CD14-positive monocyte (primary cell): Measurements from ENCODE around the gene CWC27. TPM values are rescaled to one million over a fixed set of nuclear protein-coding genes. Genes with fewer than 3 reads are reported as not detected.

Experiments
- DNase-seq, 3 donors: peaks; one replicate each; pipeline ENCODE4 v3.0.0-alpha.2; 2011 to 2022
- H2AFZ ChIP-seq: 2 replicates; pipeline ENCODE4 v1.6.0; 2012; ENCODE audit warnings: mild to moderate bottlenecking, low read depth, low read length, inconsistent platforms; ENCODE audit not compliant: insufficient read depth, poor library complexity, severe bottlenecking
- H3K27ac ChIP-seq, 2 donors: 1 replicate in 1 of 2; 2 replicates in 1 of 2; pipeline ENCODE4 v1.5.1; 2012 to 2013; ENCODE audit warnings: low read length in 2 of 2, control low read depth in 1 of 2, inconsistent platforms in 1 of 2, low read depth in 1 of 2, mild to moderate bottlenecking in 1 of 2
- H3K27me3 ChIP-seq, 2 donors: one replicate each; pipeline versions ENCODE4 v1.6.0 to v1.6.1; 2011 to 2013; ENCODE audit warnings: low read length in 2 of 2; ENCODE audit not compliant: control insufficient read depth in 2 of 2, insufficient read depth in 2 of 2
- H3K36me3 ChIP-seq, 2 donors: replicated peaks in 1 of 2; 1 replicate in 1 of 2; 2 replicates in 1 of 2; pipeline versions ENCODE4 v1.5.1 to v1.6.1; 2012 to 2013; ENCODE audit warnings: low read length in 2 of 2, control low read depth in 1 of 2, inconsistent platforms in 1 of 2, mild to moderate bottlenecking in 1 of 2; ENCODE audit not compliant: insufficient read depth in 2 of 2, control insufficient read depth in 1 of 2
- H3K4me1 ChIP-seq, 2 donors: 1 replicate in 1 of 2; 2 replicates in 1 of 2; pipeline versions ENCODE4 v1.5.1 to v1.6.1; 2012 to 2013; ENCODE audit warnings: low read length in 2 of 2, control low read depth in 1 of 2, inconsistent platforms in 1 of 2, mild to moderate bottlenecking in 1 of 2, moderate library complexity in 1 of 2; ENCODE audit not compliant: insufficient read depth in 2 of 2, control insufficient read depth in 1 of 2
- H3K4me2 ChIP-seq: replicated peaks from 2 replicates; pipeline ENCODE3; 2012; ENCODE audit warnings: low read length, moderate library complexity, mild to moderate bottlenecking; ENCODE audit not compliant: poor library complexity, severe bottlenecking; ENCODE audit errors: extremely low read depth
- H3K4me3 ChIP-seq, 3 experiments: fragments of 200-600 bp in 1 of 3; sonication (generic) in 1 of 3; replicated peaks in 1 of 3; 1 replicate in 2 of 3; 2 replicates in 1 of 3; pipeline ENCODE4 v1.5.1; 2011 to 2013; ENCODE audit warnings: low read length in 3 of 3, mild to moderate bottlenecking in 3 of 3, control low read depth in 2 of 3, low read depth in 2 of 3, inconsistent platforms in 1 of 3, moderate library complexity in 1 of 3
- H3K79me2 ChIP-seq: 2 replicates; pipeline ENCODE4 v1.6.0; 2012; ENCODE audit warnings: mild to moderate bottlenecking, control low read depth, inconsistent platforms, low read length, moderate library complexity; ENCODE audit not compliant: insufficient read depth
- H3K9ac ChIP-seq: 2 replicates; pipeline ENCODE4 v1.6.0; 2017; ENCODE audit warnings: low read length, mild to moderate bottlenecking; ENCODE audit not compliant: insufficient read depth, poor library complexity, severe bottlenecking
- H3K9me3 ChIP-seq, 2 donors: replicated peaks in 1 of 2; 1 replicate in 1 of 2; 2 replicates in 1 of 2; pipeline versions ENCODE4 v1.5.1 to v1.6.1; 2012 to 2013; ENCODE audit warnings: low read length in 2 of 2, control low read depth in 1 of 2; ENCODE audit not compliant: control insufficient read depth in 1 of 2, insufficient read depth in 1 of 2
- H4K20me1 ChIP-seq: 2 replicates; pipeline ENCODE4 v1.6.0; 2012; ENCODE audit warnings: mild to moderate bottlenecking, low read length, control low read depth, moderate library complexity; ENCODE audit not compliant: insufficient read depth
- H3K27ac Mint-ChIP-seq, 7 donors: one replicate each; pipeline ENCODE4 v1.8.0; 2020; ENCODE audit warnings: mild to moderate bottlenecking in 7 of 7, mixed read lengths in 7 of 7, moderate library complexity in 6 of 7, inconsistent platforms in 2 of 7
- H3K27me3 Mint-ChIP-seq, 3 donors: one replicate each; pipeline ENCODE4 v1.8.0; 2021 to 2022; ENCODE audit warnings: low read depth in 3 of 3, mild to moderate bottlenecking in 3 of 3, mixed read lengths in 3 of 3, moderate library complexity in 3 of 3, inconsistent platforms in 1 of 3
- H3K36me3 Mint-ChIP-seq, 2 donors: one replicate each; pipeline ENCODE4 v1.8.0; 2020; ENCODE audit warnings: mixed read lengths in 2 of 2, inconsistent platforms in 1 of 2, mild to moderate bottlenecking in 1 of 2
- H3K4me1 Mint-ChIP-seq: one replicate; pipeline ENCODE4 v1.8.0; 2020; ENCODE audit warnings: mild to moderate bottlenecking, mixed read lengths
- H3K4me3 Mint-ChIP-seq, 2 donors: one replicate each; pipeline ENCODE4 v1.8.0; 2020; ENCODE audit warnings: mild to moderate bottlenecking in 2 of 2, mixed read lengths in 2 of 2, moderate library complexity in 1 of 2
- H3K9me3 Mint-ChIP-seq, 7 donors: one replicate each; pipeline ENCODE4 v1.8.0; 2020 to 2022; ENCODE audit warnings: mixed read lengths in 7 of 7, mild to moderate bottlenecking in 6 of 7, moderate library complexity in 6 of 7, inconsistent platforms in 2 of 7
- CTCF ChIP-seq: fragments of 200-600 bp; IDR thresholded peaks from one replicate; pipeline ENCODE4 v1.8.0; 2022; ENCODE audit warnings: antibody characterized with exemption, mild to moderate bottlenecking
- WGBS: methylation state at CpG from one replicate; pipeline ENCODE4 v1.1.5; 2013; ENCODE audit warnings: missing lambda C conversion rate; ENCODE audit not compliant: insufficient coverage; 5-methylcytosine and 5-hydroxymethylcytosine counted together
- intact Hi-C, 2 donors: fragments of 100-400 bp; cut with micrococcal nuclease; formaldehyde crosslinking; loops; one replicate each; pipeline versions ENCODE4 v1.15.0 to v1.15.1; 2023
- polyA plus RNA-seq, 3 donors: library from polyadenylated mRNA; depleted of rRNA in 1 of 3; unstranded in 2 of 3; stranded (reverse) in 1 of 3; fragments of 300-500 nt in 2 of 3; fragments of >200 nt in 1 of 3; fragmentation: Illumina TruSeq in 2 of 3; gene quantifications; 1 replicate in 2 of 3; 2 replicates in 1 of 3; pipeline ENCODE4 v1.2.3, GENCODE V29; 2012 to 2021

CWC27 gene
- polyA plus RNA-seq, 3 donors, result 6.6 to 18.9 (median 14.5) TPM

DNA sequence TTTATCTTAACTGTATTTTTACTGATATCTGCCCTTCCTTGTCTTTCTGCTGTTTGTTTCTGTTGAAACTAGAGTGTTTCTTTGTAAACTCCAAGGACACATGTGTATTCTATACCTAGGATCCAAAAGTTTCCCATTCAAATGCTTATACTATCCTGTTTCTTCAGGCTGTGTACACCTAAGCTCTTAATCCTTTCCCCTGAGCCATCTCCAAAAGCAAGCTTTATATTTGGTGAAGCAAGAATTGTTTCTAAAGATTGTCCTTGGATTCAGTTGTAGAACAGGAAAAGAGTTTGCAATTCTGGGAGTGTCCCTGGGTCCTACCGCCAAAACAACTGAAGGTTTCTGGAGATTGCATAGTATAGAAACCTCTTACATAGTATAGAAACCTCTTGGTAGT is 65.9 kb downstream of the CWC27 start:
- Mint-ChIP-seq H3K27ac (no peak overlapping the region), H3K36me3 (peaks cover 6 to 13% of the 10 kb centered on the region in 2 donors), H3K27me3 (peaks cover 0 to 2% (median 0%) of the 10 kb centered on the region in 3 donors), H3K9me3 (peaks cover 0 to 4% (median 2%) of the 10 kb centered on the region in 7 donors), H3K4me1 (peaks cover 2% of the 10 kb centered on the region), H3K4me3 (no peak overlapping the region)
- WGBS, result no CpG with 5 or more reads among the region's 1 CpG
- no peak for TF ChIP-seq CTCF
- Histone ChIP-seq H3K27ac (no peak overlapping the region), H3K79me2 (no peaks in the 10 kb centered on the region), H3K4me1 (no peaks in the 10 kb centered on the region), H3K4me2 (no peak overlapping the region), H2AFZ (no peak overlapping the region), H4K20me1 (no peaks in the 10 kb centered on the region), H3K9ac (no peak overlapping the region), H3K4me3 (no peak overlapping the region), H3K36me3 (no peaks in the 10 kb centered on the region), H3K9me3 (no peaks in the 10 kb centered on the region), H3K27me3 (no peaks in the 10 kb centered on the region)
- no peak for DNase-seq
- intact Hi-C loops, result no loop called here

- Histone ChIP-seq H3K4me1 (no peaks in the 10 kb centered on the region), H3K4me2 (no peak overlapping the region), H2AFZ (no peak overlapping the region), H4K20me1 (no peaks in the 10 kb centered on the region), H3K9me3 (no peaks in the 10 kb centered on the region), H3K79me2 (no peaks in the 10 kb centered on the region), H3K27ac (no peak overlapping the region), H3K36me3 (no peaks in the 10 kb centered on the region), H3K4me3 (no peak overlapping the region), H3K27me3 (no peaks in the 10 kb centered on the region), H3K9ac (no peak overlapping the region)
- intact Hi-C loops, result no loop called here
- Mint-ChIP-seq H3K4me1 (peaks cover 2% of the 10 kb centered on the region), H3K4me3 (no peak overlapping the region), H3K27me3 (no peaks in the 10 kb centered on the region), H3K27ac (no peak overlapping the region), H3K9me3 (peaks cover 0 to 8% (median 2%) of the 10 kb centered on the region in 7 donors), H3K36me3 (peaks cover 2 to 6% of the 10 kb centered on the region in 2 donors)
- no CpG with 5 or more reads among the region's 1 CpG for WGBS
- no peak for TF ChIP-seq CTCF
- no peak for DNase-seq
Observed at GRCh38 chr5:64835266-64835665, 66.5 kb downstream of the CWC27 start.
